Measurements from ENCODE around the gene RAB11FIP4. TPM values are rescaled to one million over a fixed set of nuclear protein-coding genes. Genes with fewer than 3 reads are reported as not detected.

RAB11FIP4 gene
- total RNA-seq, 1 donor from 2014 or later: 10.2 TPM

DNA sequence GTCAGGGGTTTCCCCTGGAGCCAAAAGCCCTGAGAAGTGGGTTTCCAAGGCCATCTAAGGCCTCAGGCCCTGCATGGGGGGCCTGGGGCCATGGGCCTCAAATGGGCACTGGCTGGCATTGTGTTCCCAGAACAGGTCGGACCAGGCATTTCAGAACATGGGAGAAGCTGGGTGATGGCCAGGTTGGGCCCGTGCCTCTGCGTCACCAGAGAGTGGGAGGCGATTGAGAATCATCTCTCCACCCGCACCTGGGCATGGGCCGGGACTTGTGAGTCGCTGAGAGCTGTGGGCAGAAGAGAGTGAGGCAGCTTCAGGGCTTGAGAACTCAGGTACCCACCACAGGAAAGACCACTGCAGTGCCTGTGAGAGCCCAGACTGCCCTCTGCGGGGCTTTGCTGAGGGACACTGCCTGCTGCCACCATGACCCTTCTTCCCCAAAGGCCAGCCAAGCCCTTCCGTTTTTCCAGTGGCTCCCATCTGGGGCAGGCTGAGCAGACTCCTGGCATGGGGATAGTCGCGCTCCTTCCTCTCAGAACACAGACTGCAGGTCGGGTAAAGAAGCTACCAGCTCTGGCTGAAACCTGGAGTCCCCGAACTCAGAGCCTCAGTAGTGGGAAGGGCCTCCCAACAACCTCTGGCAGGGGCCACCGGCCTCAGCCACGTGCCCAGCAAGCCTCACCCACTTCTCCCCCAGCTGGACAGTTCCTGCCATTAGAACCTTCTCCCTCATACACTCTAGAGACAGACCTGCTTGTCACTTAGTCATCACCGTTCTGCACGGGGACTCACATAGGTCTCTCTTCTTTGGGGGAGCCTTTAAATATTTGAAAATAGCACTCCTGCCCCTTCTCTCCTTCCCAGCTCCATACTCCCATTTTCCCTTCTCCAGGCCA is 1.6 kb downstream of the RAB11FIP4 start:
- H3K4me3 ChIP-seq: no peak overlapping the region
- peaks cover 17% of the 10 kb centered on the region for H3F3A ChIP-seq (ENCODE audit: low read depth)
- H3K4me2 ChIP-seq: no peak overlapping the region
- H3K27ac ChIP-seq: no peak overlapping the region
- H3K9ac ChIP-seq: no peak overlapping the region
- no peaks in the 10 kb centered on the region for H3K36me3 ChIP-seq
- Mint-ChIP-seq H3K4me1 (peaks cover 18% of the 10 kb centered on the region), H3K4me3 (peak overlapping the region; percentile 81), H3K36me3 (no peaks in the 10 kb centered on the region), H3K27ac (no peak overlapping the region), H3K9me3 (no peaks in the 10 kb centered on the region), H3K27me3 (ENCODE audit: insufficient read depth, low read depth) (peaks cover 27% of the 10 kb centered on the region)
- H3K9me3 ChIP-seq (ENCODE audit: low read depth): no peaks in the 10 kb centered on the region
- TF ChIP-seq CTCF (IDR thresholded peaks at IDR 0.05) (no peak), EZH2 (IDR thresholded peaks at IDR 0.05) (no peak), EZH2phosphoT487 (IDR thresholded peaks at IDR 0.05) (no peak)
- peaks cover 57% of the 10 kb centered on the region for H3K27me3 ChIP-seq
- DNase-seq (ENCODE audit: low spot score): no peak
- H4K20me1 ChIP-seq (ENCODE audit: low read depth): peaks cover 28% of the 10 kb centered on the region
- peaks cover 5% of the 10 kb centered on the region for H3K4me1 ChIP-seq
- H2AFZ ChIP-seq (replicated peaks): no peak overlapping the region
- no peaks in the 10 kb centered on the region for H3K79me2 ChIP-seq (ENCODE audit: low read depth)

DNA sequence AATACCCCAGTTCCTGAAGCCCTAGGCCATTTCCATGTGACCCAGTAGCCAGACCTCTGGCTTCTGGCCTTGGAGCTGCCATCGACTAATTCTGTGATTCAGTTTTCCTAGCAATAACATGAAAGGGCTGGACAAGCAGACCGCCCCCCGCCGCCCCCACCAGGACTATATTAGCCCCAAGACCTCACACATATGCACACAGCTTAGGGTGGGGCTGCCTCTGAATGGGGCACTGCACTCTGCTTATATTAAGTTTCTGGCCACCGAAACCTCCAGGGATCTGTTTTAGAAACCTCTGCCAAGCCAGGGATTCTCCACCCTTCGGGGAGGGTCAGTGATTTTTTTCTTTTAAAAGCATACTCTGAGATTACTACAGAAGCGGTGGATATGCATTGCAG is 2.3 kb downstream of the RAB11FIP4 start:
- Mint-ChIP-seq H3K9me3 (no peaks in the 10 kb centered on the region), H3K4me3 (no peak overlapping the region), H3K27ac (no peak overlapping the region), H3K36me3 (no peaks in the 10 kb centered on the region), H3K4me1 (peaks cover 20% of the 10 kb centered on the region), H3K27me3 (ENCODE audit: insufficient read depth, low read depth) (peaks cover 29% of the 10 kb centered on the region)
- Histone ChIP-seq H4K20me1 (ENCODE audit: low read depth) (peaks cover 28% of the 10 kb centered on the region), H3K4me2 (no peak overlapping the region), H3K27ac (no peak overlapping the region), H3K4me1 (peaks cover 5% of the 10 kb centered on the region), H3K9me3 (ENCODE audit: low read depth) (no peaks in the 10 kb centered on the region), H3K36me3 (no peaks in the 10 kb centered on the region), H3K4me3 (no peak overlapping the region), H3K27me3 (peaks cover 57% of the 10 kb centered on the region), H2AFZ (replicated peaks) (no peak overlapping the region), H3K79me2 (ENCODE audit: low read depth) (no peaks in the 10 kb centered on the region), H3F3A (ENCODE audit: low read depth) (peaks cover 17% of the 10 kb centered on the region), H3K9ac (no peak overlapping the region)
- no peak for DNase-seq (ENCODE audit: low spot score)
- TF ChIP-seq EZH2 (IDR thresholded peaks at IDR 0.05): no peak
- TF ChIP-seq EZH2phosphoT487 (IDR thresholded peaks at IDR 0.05): no peak
- no peak for TF ChIP-seq CTCF (IDR thresholded peaks at IDR 0.05)

DNA sequence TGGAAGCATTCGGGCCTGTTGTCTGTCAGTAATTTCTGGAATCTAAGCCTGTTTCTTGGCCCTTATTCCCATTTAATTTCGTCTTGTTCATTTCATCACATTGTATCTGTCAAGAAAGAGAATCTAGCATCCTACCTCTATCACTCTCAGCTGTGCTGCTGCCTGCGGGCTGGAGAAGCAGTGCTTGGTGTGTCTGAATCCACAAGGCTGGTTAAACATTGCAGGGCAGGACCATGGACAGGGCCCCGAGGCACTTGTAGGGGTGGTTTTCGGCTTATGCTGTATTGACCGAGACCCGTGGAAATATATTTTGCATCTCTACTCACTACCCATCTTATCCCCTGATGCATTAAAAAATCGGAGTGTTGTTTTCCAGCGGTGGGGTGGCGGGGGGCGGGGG is 3.1 kb downstream of the RAB11FIP4 start:
- Histone ChIP-seq H3K9me3 (ENCODE audit: low read depth) (no peaks in the 10 kb centered on the region), H3K79me2 (ENCODE audit: low read depth) (no peaks in the 10 kb centered on the region), H3F3A (ENCODE audit: low read depth) (peaks cover 17% of the 10 kb centered on the region), H3K9ac (no peak overlapping the region), H3K4me2 (no peak overlapping the region), H3K27me3 (peaks cover 49% of the 10 kb centered on the region), H4K20me1 (ENCODE audit: low read depth) (peaks cover 28% of the 10 kb centered on the region), H3K27ac (no peak overlapping the region), H3K4me1 (peaks cover 5% of the 10 kb centered on the region), H3K4me3 (no peak overlapping the region), H2AFZ (replicated peaks) (no peak overlapping the region), H3K36me3 (no peaks in the 10 kb centered on the region)
- Mint-ChIP-seq H3K4me3 (peak overlapping the region; percentile 3), H3K4me1 (peaks cover 19% of the 10 kb centered on the region), H3K36me3 (no peaks in the 10 kb centered on the region), H3K27me3 (ENCODE audit: insufficient read depth, low read depth) (peaks cover 29% of the 10 kb centered on the region), H3K9me3 (no peaks in the 10 kb centered on the region), H3K27ac (no peak overlapping the region)
- TF ChIP-seq CTCF (IDR thresholded peaks at IDR 0.05) (no peak), EZH2 (IDR thresholded peaks at IDR 0.05) (no peak), EZH2phosphoT487 (IDR thresholded peaks at IDR 0.05) (no peak)
- peak; percentile 90 for DNase-seq (ENCODE audit: low spot score)

Measured in neural progenitor cell (in vitro differentiated cells).